Omental fat pad (tissue), 4 donors: Measurements from ENCODE around the gene DPP4. TPM values are rescaled to one million over a fixed set of nuclear protein-coding genes. Genes with fewer than 3 reads are reported as not detected.

Experiments used
- ATAC-seq: fragments of 150-250 bp; one replicate; pipeline ENCODE4 v1.9.1; 2016; ENCODE audit warnings: mild to moderate bottlenecking, moderate library complexity; ENCODE audit not compliant: low FRiP score
- DNase-seq: peaks from one replicate; pipeline ENCODE4 v3.0.0-alpha.2; 2019; ENCODE audit warnings: low spot score
- total RNA-seq, 4 donors: library from RNA; depleted of rRNA; stranded (reverse); fragments of >200 nt; gene quantifications; one replicate each; pipeline ENCODE4 v1.1.0, GENCODE V29; 2016
- TF ChIP-seq, protein P1 (sequence below), 3 donors: fragments of 450-650 bp; IDR thresholded peaks; one replicate each; pipeline ENCODE4 v1.5.1; 2016 to 2017; ENCODE audit warnings: antibody characterized with exemption in 3 of 3, mild to moderate bottlenecking in 3 of 3, moderate library complexity in 2 of 3

DPP4 gene
- total RNA-seq, 4 donors from 2014 or later, result 11.7 to 105 (median 21.0) TPM

DNA sequence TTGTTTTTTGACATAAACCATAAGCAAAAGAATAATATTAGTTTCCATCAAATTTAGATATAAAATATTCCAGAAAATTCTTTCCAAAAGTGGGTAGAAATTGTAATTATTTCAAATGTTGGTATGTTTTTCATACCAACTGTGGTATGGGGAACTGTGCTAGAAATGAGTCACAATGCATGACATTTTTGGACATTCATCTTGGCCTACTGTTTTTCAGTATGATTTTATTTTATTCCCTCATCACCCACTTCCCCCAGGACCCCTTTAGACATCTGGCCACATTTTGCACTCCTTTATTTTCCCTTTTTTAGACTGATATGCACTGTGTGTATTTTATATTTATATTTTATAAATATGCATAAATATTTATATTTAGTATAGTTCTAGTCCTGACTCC is 97.1 kb downstream of the DPP4 start:
- TF ChIP-seq, protein P1, sequence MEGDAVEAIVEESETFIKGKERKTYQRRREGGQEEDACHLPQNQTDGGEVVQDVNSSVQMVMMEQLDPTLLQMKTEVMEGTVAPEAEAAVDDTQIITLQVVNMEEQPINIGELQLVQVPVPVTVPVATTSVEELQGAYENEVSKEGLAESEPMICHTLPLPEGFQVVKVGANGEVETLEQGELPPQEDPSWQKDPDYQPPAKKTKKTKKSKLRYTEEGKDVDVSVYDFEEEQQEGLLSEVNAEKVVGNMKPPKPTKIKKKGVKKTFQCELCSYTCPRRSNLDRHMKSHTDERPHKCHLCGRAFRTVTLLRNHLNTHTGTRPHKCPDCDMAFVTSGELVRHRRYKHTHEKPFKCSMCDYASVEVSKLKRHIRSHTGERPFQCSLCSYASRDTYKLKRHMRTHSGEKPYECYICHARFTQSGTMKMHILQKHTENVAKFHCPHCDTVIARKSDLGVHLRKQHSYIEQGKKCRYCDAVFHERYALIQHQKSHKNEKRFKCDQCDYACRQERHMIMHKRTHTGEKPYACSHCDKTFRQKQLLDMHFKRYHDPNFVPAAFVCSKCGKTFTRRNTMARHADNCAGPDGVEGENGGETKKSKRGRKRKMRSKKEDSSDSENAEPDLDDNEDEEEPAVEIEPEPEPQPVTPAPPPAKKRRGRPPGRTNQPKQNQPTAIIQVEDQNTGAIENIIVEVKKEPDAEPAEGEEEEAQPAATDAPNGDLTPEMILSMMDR (IDR thresholded peaks at IDR 0.05), result no peak
- DNase-seq (no peak), ATAC-seq (no peak)

- ATAC-seq, result no peak
- TF ChIP-seq, protein P1 (IDR thresholded peaks at IDR 0.05), result no peak
- DNase-seq, result no peak
Observed at GRCh38 chr2:161976295-161976694, 97.7 kb downstream of the DPP4 start.

DNA sequence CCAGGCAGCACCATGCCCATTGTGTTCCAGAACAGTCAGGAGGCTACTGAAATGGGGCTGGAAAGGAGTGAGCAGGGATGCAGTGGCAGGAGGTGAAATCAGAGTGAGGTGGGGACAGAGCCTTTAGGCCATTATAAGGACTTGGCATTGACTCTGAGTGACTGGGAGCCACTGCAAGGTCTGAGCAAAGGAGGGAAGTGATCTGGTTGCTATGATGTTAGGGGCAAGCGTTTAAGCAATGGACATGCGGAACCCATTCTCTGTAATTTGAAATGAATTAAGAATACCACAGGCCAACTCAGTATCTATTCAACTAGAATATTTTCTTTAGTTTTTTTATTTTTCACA is 98.2 kb downstream of the DPP4 start:
- DNase-seq (no peak), ATAC-seq (no peak)
- TF ChIP-seq, protein P1 (IDR thresholded peaks at IDR 0.05), result no peak

DNA sequence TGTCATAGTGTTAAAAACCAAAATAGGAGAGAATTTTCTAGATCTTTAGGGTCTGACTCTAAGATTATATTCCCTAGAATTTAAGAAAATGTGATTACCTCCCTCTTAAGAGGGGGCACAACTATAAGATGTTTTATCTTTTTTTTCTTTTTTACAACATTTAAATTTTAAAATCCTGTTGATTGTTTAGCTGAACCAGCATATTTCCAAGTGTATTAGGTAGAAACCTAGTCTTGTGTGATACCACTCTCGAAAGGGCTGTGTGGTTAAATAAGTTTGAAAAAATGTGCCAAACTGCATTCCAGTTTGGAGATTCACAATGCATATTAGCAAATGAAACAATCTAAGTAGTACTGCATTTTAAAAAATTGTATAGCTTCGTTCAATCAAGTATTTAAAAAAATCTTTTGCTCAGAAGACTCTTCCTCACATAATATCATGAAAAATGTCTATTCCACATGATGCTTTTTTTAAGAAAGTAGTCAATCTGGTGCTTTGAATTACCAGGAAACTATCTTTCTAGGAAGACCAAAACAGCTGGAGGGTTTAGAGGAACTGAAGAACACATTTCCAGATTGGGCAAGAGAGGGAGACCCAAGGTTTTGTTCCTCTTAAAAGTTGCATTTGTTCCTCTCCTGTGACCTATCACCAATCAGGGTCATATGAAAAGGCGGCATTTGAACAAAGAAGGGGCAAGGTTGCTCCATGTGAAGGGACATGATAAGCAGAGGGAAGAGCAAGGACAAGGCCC is 98.8 kb downstream of the DPP4 start:
- ATAC-seq (no peak), DNase-seq (no peak)
- TF ChIP-seq, protein P1 (IDR thresholded peaks at IDR 0.05), result no peak

DNA sequence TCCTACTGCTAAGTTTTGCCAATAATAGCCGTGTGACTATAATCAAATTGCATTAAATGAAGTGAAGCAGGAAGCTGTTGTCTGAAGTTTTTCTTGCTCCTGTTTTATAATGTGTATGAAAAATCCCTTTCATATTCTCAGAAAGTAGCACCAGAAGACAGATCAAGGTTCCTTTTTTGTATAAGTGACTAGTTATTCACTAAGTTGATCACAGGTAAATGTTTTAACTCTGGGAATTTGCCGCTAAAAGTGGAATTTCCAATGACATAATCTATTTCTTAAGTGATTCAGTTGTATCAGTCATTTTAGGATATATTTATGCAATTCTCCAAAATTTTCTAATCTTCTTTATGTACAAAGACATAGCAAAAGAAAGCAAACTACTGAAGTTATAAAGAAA is 99.6 kb downstream of the DPP4 start:
- ATAC-seq (no peak), DNase-seq (no peak)
- TF ChIP-seq, protein P1 (IDR thresholded peaks at IDR 0.05), result no peak

DNA sequence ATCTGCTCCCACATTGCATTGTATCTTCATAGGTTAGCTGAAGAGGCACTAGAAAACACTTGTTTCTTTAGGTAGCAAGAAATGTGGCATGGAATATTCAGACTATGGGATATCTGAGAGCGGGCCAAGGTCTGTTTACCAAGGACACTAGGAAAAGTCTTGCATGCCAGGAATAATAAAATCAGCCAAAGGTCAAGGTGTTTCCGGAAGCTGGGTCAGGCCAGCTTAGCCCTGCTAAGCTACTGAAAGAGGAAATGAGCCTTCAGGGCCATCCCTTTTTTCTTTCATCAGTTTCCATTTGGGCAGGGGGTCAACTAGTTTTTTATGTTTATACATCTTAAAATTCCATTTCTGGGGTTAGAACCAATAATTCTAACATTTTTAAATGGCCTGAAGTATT is 101.1 kb downstream of the DPP4 start:
- TF ChIP-seq, protein P1 (IDR thresholded peaks at IDR 0.05), result no peak
- DNase-seq (no peak), ATAC-seq (no peak)

DNA sequence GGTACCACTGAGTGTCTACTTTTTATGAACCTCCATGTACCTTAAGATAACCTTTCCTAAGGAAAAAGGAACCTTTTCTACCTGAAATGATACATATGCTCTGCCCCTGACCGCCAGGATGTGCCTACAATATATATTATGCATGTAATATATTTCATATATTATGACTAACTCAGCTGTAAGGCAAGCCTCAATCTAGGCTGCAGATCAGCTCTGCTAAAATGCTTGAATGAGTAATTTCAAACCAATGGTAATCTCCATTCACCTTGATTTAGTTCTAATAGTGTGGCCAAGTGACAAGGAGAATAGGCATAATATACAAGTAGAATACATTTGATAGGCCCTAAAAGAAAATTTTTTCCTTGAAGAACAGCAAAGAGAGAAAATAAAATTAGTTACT is 101.8 kb downstream of the DPP4 start:
- no peak for ATAC-seq
- no peak for DNase-seq
- TF ChIP-seq, protein P1 (IDR thresholded peaks at IDR 0.05), result no peak
